ENCODE measurements around the gene CCDC57.
"Not testable (repeated sequence)": the region's sequence is repeated elsewhere in the genome, so short reads cannot be mapped to it uniquely, and the experiment has no call there.

GRCh38 chr17:82210655-82211054 lies 2.0 kb downstream of the CCDC57 start:
- TF ChIP-seq, protein P1, sequence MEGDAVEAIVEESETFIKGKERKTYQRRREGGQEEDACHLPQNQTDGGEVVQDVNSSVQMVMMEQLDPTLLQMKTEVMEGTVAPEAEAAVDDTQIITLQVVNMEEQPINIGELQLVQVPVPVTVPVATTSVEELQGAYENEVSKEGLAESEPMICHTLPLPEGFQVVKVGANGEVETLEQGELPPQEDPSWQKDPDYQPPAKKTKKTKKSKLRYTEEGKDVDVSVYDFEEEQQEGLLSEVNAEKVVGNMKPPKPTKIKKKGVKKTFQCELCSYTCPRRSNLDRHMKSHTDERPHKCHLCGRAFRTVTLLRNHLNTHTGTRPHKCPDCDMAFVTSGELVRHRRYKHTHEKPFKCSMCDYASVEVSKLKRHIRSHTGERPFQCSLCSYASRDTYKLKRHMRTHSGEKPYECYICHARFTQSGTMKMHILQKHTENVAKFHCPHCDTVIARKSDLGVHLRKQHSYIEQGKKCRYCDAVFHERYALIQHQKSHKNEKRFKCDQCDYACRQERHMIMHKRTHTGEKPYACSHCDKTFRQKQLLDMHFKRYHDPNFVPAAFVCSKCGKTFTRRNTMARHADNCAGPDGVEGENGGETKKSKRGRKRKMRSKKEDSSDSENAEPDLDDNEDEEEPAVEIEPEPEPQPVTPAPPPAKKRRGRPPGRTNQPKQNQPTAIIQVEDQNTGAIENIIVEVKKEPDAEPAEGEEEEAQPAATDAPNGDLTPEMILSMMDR (IDR thresholded peaks at IDR 0.05; ENCODE audit: borderline replicate concordance, extremely low read depth, low read length, poor library complexity, severe bottlenecking), result not testable (repeated sequence)
- TF ChIP-seq EZH2 (IDR thresholded peaks at IDR 0.05; ENCODE audit: borderline replicate concordance, low read depth, low read length, severe bottlenecking), result not testable (repeated sequence)
